Measurements from ENCODE around the gene KRTAP2-1.
"Not testable (repeated sequence)": the region's sequence is repeated elsewhere in the genome, so short reads cannot be mapped to it uniquely, and the experiment has no call there.

KRTAP2-1 gene

DNA sequence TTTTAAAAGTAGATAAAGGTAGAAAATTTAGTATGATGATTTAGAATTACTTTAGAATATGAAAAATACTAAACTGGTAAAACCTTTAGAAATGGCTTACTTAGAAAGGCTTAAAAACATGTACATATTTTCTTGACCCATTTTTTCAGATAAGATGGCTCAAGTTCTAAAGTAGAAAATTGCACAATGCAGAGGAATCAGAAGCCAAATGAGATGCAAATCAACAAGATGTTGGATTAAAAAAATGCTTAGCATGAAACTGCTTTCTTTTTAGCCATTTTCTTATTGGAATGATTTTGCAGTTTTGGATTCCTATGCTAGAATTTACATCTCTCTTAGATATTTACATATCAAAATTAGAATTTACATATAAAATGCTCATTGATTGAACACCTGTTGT is 36.7 kb downstream of the KRTAP2-1 start:
- FAIRE-seq, result no peak

DNA sequence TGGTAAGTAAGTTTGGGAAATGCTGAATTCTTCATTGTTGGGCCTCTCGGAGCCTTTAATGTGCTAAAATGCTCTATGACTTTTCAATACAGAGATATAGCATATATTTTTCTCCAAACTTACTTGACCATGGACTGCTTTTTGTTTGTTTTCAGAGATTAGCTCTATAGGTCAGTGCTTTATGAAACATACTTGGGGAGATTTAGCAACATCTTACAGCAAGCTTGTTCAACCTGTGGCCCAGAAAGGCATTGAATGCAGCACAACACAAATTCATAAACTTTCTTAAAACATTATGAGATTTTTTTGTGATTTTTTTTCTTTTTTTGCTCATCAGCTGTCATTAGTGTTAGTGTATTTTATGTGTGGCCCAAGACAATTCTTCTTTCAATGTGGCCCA is 37.2 kb downstream of the KRTAP2-1 start:
- no peak for FAIRE-seq

DNA sequence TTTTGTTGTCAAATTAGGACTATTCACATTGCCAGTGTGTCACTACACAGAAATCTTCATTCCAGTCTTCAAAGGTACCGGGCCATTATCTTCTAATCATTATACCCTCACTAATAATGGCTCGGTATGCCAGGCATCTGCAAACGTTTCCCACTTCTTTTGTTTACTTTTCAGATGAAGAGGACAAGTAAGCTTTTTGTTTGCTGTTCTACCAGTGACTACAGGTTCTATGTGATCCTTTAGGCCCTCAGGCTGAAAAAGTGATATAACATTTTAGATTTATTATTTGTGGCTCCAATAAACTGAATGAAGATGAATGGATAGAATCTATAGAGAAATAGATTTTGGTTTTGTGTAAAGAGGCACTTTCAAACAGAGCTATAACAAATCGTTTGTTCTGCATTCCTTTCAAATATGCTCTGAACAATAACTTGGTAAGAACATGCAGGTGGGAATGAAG is 37.8 kb downstream of the KRTAP2-1 start:
- no peak for FAIRE-seq

DNA sequence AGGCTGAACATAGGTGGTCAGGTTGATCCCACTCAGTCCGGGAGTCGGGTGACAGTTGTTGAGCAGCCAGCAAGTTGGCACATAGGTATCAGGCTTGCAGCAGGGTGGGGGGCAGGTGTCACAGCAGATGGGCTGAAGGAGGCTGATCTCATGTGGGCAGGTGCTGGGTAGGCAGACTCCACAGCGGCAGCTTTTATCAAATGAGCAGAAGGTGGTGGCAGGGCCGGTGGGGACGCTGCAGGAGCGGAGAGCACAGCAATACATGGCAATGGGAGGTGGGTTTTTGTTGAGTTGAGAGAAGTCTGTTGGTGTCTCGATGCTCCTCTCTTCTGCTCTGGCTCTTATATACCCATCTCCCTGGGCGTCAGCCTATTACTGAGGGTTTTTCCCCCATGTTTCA is 38.3 kb downstream of the KRTAP2-1 start, which contains the start of gene KRTAP3-1:
KRTAP3-1 (minus strand) TSS at position 318 of the 400 bp plus-strand sequence; CDS start at position 264, 54 bp downstream.
- FAIRE-seq, result no peak

DNA sequence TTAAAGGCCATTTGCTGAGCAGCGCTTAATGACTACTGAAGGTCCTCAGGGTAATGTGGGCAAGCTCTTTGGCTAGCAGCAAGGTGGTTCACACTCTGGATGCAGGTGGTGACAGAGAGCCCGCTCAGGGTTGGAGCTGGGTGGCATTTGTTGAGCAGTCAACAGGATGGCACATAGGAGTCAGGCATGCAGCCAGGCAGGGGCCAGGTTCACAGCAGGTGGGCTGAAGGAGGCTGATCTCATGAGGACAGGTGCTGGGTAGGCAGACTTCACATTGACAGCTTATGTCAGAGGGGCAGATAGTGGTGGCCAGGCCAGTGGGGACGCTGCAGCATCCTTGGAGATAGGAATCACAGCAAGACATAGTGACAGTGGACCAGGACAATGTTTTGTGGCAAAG is 42.7 kb downstream of the KRTAP2-1 start:
- no peak for FAIRE-seq

DNA sequence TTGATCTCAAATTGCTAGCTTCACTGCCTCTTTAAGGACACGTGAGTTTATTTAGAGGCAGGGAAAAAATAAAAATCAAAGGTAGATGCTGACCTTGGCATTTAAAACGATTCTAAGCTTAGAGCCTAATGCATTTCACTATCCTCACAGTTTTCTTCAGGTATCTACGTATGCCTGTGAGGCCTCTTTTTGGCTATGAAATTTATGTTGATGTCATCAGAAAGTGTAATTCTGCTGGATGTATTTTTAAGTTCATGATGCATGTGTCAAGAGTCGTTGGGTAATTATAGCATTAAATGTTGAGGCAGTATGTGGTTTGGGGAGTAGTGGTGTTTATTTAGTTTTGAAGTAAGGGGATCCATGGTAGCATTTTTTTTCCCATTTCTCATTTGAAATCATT is 43.2 kb downstream of the KRTAP2-1 start:
- no peak for FAIRE-seq

DNA sequence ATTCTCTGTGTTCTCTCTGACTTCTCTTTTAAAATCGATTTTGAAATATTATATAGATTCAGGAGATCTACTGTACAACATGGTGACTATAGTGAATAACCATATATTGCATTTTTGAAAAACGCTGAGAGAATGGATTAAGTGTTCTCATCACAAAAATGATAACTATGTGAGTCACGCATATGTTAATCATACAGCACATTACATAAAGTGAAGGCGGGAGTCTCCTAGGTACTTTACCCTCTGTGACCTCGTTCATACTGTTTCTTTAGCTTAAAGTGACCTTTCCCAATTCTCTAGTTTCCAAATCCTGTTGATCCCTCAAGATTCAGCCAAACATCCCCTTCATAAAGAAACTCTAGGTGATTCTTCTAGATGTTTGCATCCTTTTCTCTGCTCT is 44.3 kb downstream of the KRTAP2-1 start:
- no peak for FAIRE-seq

DNA sequence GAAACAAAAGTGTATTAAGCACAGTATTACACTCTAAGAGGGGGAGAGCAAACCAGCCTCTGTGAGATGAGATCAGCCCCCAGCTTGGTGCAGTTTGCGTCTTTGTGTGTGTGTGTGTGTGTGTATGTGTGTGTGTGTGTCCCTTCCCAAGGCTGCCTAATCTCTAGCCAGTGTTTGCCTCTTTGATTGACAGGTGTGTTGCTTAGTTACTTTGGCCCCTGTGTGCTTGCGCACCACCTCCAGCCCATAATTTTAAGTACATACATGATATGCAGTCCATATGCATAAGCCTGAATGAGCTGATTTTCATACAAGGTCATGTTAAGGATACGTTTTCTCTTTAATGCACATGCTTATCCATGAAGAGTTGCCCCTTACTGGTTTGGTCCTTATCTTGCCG is 45.3 kb downstream of the KRTAP2-1 start:
- no peak for FAIRE-seq

DNA sequence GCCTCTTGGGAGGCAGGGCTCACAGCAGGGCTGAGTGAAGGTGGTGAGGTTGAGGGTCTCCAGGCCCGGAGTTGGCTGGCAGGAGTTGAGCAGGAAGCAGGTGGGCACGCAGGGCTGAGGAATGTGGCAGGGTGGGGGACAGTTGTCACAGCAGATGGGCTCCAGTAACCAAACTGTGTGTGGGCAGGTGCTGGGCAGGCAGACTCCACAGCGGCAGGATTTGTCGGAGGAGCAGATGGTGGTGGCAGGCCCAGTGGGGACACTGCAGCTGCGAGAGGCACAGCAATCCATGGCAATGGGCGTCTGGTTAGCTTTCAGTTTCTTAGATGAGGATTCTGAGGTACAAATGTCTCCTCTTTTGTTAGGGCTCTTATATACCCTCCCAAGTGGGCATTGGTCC is 47.6 kb downstream of the KRTAP2-1 start, which contains the start of gene KRTAP3-2:
KRTAP3-2 (minus strand) TSS at position 344 of the 400 bp plus-strand sequence; CDS start at position 291, 53 bp downstream.
- FAIRE-seq, result not testable (repeated sequence)

DNA sequence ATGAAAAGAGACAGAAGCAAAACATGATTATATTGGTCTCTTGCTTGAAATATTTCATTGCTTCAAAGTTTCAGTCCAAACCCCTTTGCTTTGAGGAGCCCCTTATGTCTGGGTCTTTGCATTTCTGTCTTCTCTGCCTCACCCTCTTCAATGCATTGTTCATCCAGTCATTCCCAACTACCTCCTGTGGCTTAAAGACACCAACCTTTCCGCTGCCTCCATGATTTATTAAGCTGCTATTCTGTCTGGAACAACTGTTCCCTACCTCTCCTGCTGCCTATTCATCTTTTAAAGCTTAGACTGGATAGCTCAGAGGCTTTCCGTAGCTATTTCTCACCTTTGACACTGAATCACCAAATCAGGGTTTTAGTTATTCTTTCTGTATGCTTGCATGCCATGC is 49.8 kb downstream of the KRTAP2-1 start:
- no peak for FAIRE-seq

DNA sequence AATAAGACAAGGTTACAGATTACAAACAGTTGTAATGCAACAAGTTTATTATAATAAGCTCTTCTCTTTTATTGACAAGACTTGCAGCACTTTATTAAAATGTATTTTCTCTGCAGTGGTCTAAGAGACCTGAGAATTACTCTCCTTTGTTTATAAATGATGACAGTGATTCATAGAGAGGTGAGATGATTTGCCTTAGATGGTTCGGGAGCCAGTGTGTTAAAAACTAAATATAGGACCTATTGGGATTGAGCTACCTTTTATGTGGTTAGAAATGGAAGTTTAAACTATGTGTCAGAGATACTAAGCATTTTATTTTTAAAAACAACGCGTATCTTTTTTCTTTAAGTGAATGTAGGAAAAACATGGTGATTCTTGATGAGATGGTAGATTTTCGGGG is 50.3 kb downstream of the KRTAP2-1 start:
- FAIRE-seq, result no peak

All from endometrium (tissue), 2 donors.